Karpas-422 (cell line): ENCODE measurements around the gene LIMCH1. TPM values are rescaled to one million over a fixed set of nuclear protein-coding genes. Genes with fewer than 3 reads are reported as not detected.

Source experiments
- DNase-seq: peaks from one replicate; pipeline ENCODE4 v3.0.0-alpha.2; 2015
- H2AFZ ChIP-seq: fragments of 200-600 bp; sonication (generic); 2 replicates; pipeline ENCODE4 v1.6.1; 2014; ENCODE audit warnings: antibody characterized with exemption, low read length, mixed read lengths
- H3K27ac ChIP-seq: fragments of 200-600 bp; sonication (generic); 2 replicates; pipeline ENCODE4 v1.5.1; 2014; ENCODE audit warnings: mild to moderate bottlenecking, low read length, moderate library complexity
- H3K27me3 ChIP-seq: fragments of 200-600 bp; sonication (generic); 2 replicates; pipeline ENCODE4 v1.6.1; 2014; ENCODE audit warnings: low read length, mixed read lengths
- H3K36me3 ChIP-seq: fragments of 200-600 bp; sonication (generic); 2 replicates; pipeline ENCODE4 v1.6.1; 2014; ENCODE audit warnings: low read length, mixed read lengths; ENCODE audit not compliant: insufficient read depth
- H3K4me1 ChIP-seq: fragments of 200-600 bp; sonication (generic); 2 replicates; pipeline ENCODE4 v1.6.1; 2014; ENCODE audit warnings: mild to moderate bottlenecking, low read length, mixed read lengths
- H3K4me2 ChIP-seq: fragments of 200-600 bp; sonication (generic); 2 replicates; pipeline ENCODE4 v1.6.1; 2014; ENCODE audit warnings: low read length, low read depth, mild to moderate bottlenecking; ENCODE audit not compliant: poor library complexity, severe bottlenecking
- H3K4me3 ChIP-seq: fragments of 200-600 bp; sonication (generic); 2 replicates; pipeline ENCODE4 v1.5.1; 2014; ENCODE audit warnings: mild to moderate bottlenecking, antibody characterized with exemption, low read length, mixed read lengths
- H3K79me2 ChIP-seq: fragments of 200-600 bp; sonication (generic); 2 replicates; pipeline ENCODE4 v1.6.1; 2014; ENCODE audit warnings: mild to moderate bottlenecking, low read length, mixed read lengths
- H3K9ac ChIP-seq: fragments of 200-600 bp; sonication (generic); 2 replicates; pipeline ENCODE4 v1.6.0; 2014; ENCODE audit warnings: low read length
- H3K9me2 ChIP-seq: fragments of 200-600 bp; sonication (generic), shearing (Covaris generic); replicated peaks from 2 replicates; pipeline ENCODE4 v1.6.0; 2014; ENCODE audit warnings: mild to moderate bottlenecking, low read length, moderate library complexity; ENCODE audit not compliant: insufficient read depth
- H3K9me3 ChIP-seq: fragments of 300-700, 200-600 bp; sonication (generic); 2 replicates; pipeline ENCODE4 v1.6.1; 2014; ENCODE audit warnings: low read length, mixed read lengths
- H4K20me1 ChIP-seq: fragments of 200-600 bp; sonication (generic); 2 replicates; pipeline ENCODE4 v1.6.1; 2014; ENCODE audit warnings: mild to moderate bottlenecking, antibody characterized with exemption, low read length, low read depth; ENCODE audit not compliant: insufficient read depth
- total RNA-seq: library from RNA; depleted of rRNA; stranded (reverse); fragments of >200 nt; shearing (Covaris generic); gene quantifications from 2 replicates; pipeline ENCODE4 v1.2.3, GENCODE V29; 2014; ENCODE audit warnings: low replicate concordance

The LIMCH1 gene
- total RNA-seq, 1 experiment from 2014 or later: not detected

DNA sequence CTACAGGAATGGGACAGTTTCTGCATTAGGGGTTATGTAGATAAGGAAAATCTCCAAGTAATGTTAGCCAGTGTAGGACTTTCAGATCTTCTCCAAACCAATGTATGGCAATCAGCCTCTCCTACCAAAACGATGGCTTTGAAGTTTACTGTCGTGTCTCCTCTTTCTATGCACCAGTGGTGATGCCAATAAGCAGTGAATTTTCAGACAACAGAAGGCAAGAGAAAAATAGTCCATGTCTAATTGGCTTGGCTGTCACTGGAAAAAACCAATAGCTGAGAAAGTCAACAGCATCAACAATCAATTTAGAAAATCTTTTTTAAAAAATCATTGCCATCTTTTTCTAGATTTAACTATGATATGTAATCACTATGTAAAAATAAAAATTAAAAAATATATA, 35.0 kb downstream of the LIMCH1 start:
- Histone ChIP-seq H3K4me3 (no peak overlapping the region), H3K79me2 (no peaks in the 10 kb centered on the region), H2AFZ (no peak overlapping the region), H4K20me1 (no peaks in the 10 kb centered on the region), H3K27ac (no peak overlapping the region), H3K9me3 (no peaks in the 10 kb centered on the region), H3K4me1 (no peaks in the 10 kb centered on the region), H3K9ac (no peak overlapping the region), H3K9me2 (no peaks in the 10 kb centered on the region), H3K36me3 (no peaks in the 10 kb centered on the region), H3K4me2 (no peak overlapping the region), H3K27me3 (peaks cover 6% of the 10 kb centered on the region; the same call in 1 of the 2 replicates)
- no peak for DNase-seq

DNA sequence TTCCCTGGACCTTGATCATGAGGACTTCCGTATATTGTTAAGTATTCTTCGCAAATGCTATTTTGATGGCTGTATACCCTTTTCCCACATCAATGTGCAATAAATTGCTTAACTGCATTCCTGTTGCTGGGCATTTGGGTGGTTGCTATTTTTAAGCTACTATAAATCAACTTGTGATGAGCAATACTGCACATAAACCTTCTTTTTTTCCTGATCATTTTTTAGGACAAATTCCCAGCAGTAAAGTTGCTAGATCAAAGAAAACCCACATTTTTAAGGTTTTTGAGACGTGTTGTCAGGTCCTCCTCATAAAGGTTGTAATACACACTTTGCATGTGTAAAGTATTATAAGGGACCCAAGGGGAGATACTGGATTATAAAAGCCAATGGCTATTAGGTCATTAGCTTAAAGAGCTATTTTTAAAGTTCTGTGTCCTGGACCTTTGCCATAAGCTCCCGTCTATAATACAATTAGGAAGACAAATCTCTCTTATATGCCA, 35.6 kb downstream of the LIMCH1 start:
- Histone ChIP-seq H4K20me1 (no peaks in the 10 kb centered on the region), H3K9ac (no peak overlapping the region), H3K9me3 (no peaks in the 10 kb centered on the region), H3K79me2 (no peaks in the 10 kb centered on the region), H3K27ac (no peak overlapping the region), H2AFZ (no peak overlapping the region), H3K9me2 (no peaks in the 10 kb centered on the region), H3K4me3 (no peak overlapping the region), H3K4me2 (no peak overlapping the region), H3K36me3 (no peaks in the 10 kb centered on the region), H3K4me1 (no peaks in the 10 kb centered on the region), H3K27me3 (peaks cover 6% of the 10 kb centered on the region; the same call in 1 of the 2 replicates)
- no peak for DNase-seq

DNA sequence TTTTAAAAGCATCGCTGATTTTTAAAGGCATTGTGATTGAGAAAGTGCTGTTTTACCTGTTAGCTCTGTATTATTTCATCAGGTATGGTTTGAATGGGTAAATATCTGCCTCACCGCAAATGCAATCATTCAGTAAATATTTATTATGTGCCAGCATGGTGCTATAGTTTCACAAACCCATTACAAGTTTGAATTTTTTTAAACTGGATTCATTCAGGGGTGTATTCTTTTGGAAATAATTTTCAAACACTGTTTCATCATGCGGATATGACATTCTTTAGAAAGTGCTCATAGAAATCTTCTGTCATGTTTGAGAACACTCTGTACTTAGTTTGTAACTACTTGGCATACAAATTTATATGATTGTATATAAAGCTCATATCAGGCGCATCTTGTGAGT, 37.2 kb downstream of the LIMCH1 start:
- Histone ChIP-seq H3K9ac (no peak overlapping the region), H3K4me3 (no peak overlapping the region), H3K9me2 (no peaks in the 10 kb centered on the region), H3K27ac (no peak overlapping the region), H3K4me2 (no peak overlapping the region), H3K79me2 (no peaks in the 10 kb centered on the region), H3K4me1 (no peaks in the 10 kb centered on the region), H4K20me1 (no peaks in the 10 kb centered on the region), H3K9me3 (no peaks in the 10 kb centered on the region), H2AFZ (no peak overlapping the region), H3K27me3 (peaks cover 6% of the 10 kb centered on the region; the same call in 1 of the 2 replicates), H3K36me3 (no peaks in the 10 kb centered on the region)
- DNase-seq: no peak

DNA sequence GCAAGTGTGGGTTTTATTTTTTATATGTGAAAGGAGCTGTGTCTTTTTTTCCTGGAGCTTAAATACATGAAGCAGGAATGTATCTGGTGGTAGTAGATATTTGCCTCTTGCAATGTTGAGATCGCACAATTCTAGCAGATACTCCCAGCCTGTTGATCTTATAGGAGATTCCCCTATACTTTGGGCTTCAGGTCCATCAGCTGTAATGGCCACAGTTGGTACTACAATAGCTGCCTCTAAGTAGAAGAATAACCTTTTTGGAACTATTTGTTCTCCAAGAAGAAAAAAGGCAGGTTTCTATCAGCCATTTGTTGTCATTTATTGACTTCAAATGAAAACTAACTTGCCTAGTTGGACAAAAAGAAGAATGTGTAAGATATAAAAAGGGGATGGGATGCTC, 37.7 kb downstream of the LIMCH1 start:
- H3K27ac ChIP-seq: no peak overlapping the region

DNA sequence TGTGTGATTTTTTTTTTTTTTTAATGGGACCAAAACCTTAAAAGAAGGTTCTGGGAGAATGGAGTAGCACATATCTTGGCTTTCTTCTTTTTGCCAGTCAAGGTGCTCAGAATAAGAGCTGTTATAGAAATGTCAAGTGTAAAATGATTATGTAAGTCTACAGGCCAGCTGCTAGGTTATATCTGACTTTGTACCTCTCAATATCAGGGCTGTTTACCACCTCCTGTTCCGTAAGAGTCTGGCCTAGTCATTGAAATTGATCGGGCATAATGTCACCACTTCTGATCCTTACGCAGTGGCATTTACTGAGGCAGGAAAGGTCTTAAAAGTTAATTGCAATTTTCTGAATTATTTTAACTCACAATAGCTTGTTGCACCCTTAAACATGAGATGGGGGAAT, 41.1 kb downstream of the LIMCH1 start:
- no peak for DNase-seq
- Histone ChIP-seq H2AFZ (no peak overlapping the region), H3K9ac (no peak overlapping the region), H3K79me2 (no peaks in the 10 kb centered on the region), H3K27ac (no peak overlapping the region), H3K36me3 (no peaks in the 10 kb centered on the region), H3K27me3 (peaks cover 2% of the 10 kb centered on the region; the same call in 1 of the 2 replicates), H3K4me1 (no peaks in the 10 kb centered on the region), H3K9me2 (no peaks in the 10 kb centered on the region), H3K9me3 (no peaks in the 10 kb centered on the region), H4K20me1 (no peaks in the 10 kb centered on the region), H3K4me3 (no peak overlapping the region), H3K4me2 (no peak overlapping the region)

More for the DNA sequence above, 37.7 kb downstream of the LIMCH1 start:
- peaks cover 5% of the 10 kb centered on the region; the same call in 1 of the 2 replicates for H3K27me3 ChIP-seq
- H3K4me1 ChIP-seq: no peaks in the 10 kb centered on the region
- no peak overlapping the region for H3K4me2 ChIP-seq
- H4K20me1 ChIP-seq: no peaks in the 10 kb centered on the region
- H3K4me3 ChIP-seq: no peak overlapping the region
- H3K9me3 ChIP-seq: no peaks in the 10 kb centered on the region
- no peaks in the 10 kb centered on the region for H3K9me2 ChIP-seq
- DNase-seq: no peak
- no peaks in the 10 kb centered on the region for H3K79me2 ChIP-seq
- H3K9ac ChIP-seq: no peak overlapping the region
- H2AFZ ChIP-seq: no peak overlapping the region
- H3K36me3 ChIP-seq: no peaks in the 10 kb centered on the region

DNA sequence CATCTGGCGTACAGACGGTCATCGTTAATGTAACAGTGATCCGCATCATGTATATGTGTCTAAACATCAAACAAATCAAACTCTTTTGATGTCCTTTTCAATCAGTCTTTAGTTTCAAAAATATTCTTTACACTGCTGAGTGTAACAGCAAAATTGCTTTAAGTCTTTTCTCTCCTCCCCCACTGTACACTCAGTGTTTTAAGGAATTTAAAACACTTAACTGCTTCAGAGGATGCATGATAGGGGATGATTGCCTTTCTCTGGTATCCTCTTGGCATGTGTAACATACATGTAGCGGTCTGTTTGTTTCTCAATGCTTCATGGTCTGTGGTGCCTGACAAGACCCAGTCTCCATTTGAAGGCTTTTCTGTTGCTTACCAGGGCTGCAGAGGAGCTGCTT, 41.6 kb downstream of the LIMCH1 start:
- H3K4me2 ChIP-seq: no peak overlapping the region
- no peaks in the 10 kb centered on the region for H3K36me3 ChIP-seq
- no peak overlapping the region for H3K9ac ChIP-seq
- H3K4me1 ChIP-seq: no peaks in the 10 kb centered on the region
- H3K9me3 ChIP-seq: no peaks in the 10 kb centered on the region
- H3K9me2 ChIP-seq: no peaks in the 10 kb centered on the region
- no peak overlapping the region for H3K27ac ChIP-seq
- DNase-seq: no peak
- H4K20me1 ChIP-seq: no peaks in the 10 kb centered on the region
- H3K4me3 ChIP-seq: no peak overlapping the region
- peaks cover 2% of the 10 kb centered on the region; the same call in 1 of the 2 replicates for H3K27me3 ChIP-seq
- H3K79me2 ChIP-seq: no peaks in the 10 kb centered on the region
- no peak overlapping the region for H2AFZ ChIP-seq

DNA sequence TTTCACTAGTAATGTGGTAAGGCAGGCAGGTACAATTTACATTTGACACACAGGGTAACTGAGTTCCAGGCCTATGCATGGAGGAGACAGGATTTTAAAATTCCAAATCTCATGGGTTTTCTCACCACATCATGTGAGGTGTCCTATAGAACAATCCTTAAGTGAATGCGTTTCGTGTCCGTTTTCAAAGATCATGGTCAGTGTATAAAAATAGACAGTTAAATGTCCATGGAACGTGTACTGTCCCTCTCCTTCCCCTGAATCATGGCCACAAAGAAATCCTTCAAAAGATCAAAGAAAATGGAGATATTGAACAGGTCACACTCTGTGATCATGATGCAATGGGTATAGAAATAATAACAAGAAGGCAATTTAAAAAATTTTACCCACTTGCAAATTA, 42.0 kb downstream of the LIMCH1 start:
- Histone ChIP-seq H3K4me1 (no peaks in the 10 kb centered on the region), H3K27me3 (peaks cover under 1% of the 10 kb centered on the region; the same call in 1 of the 2 replicates), H3K36me3 (no peaks in the 10 kb centered on the region), H3K9me3 (no peaks in the 10 kb centered on the region), H3K4me3 (no peak overlapping the region), H3K9me2 (no peaks in the 10 kb centered on the region), H3K79me2 (no peaks in the 10 kb centered on the region), H3K27ac (no peak overlapping the region), H2AFZ (no peak overlapping the region), H3K4me2 (no peak overlapping the region), H4K20me1 (no peaks in the 10 kb centered on the region), H3K9ac (no peak overlapping the region)
- DNase-seq: no peak

DNA sequence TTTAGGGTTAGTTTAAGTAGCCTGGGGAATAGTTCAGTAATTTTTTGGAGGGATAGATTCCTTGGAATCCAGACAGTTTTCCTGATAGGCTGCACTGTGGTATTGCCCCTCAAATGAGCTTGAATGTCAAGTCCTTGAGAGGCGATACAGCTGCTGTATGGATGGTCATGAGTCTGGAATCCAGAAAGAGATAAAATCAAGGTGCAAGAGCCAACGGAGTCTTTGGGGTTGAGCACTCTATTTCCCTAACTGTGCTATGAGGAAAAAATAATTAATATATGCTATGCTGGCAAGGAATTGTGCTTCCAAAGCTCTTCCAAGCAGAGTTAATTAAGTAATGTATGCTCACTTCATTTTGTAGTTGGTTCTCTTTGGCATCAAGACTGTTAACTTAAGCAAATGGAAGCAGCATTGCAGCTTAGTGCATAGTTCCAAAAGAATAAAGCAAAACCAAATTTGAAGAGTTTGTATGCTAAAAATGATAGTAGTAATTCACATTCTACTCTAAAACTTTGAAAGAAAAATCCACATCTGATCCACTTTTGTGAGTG, 48.8 kb downstream of the LIMCH1 start:
- no peaks in the 10 kb centered on the region for H3K27me3 ChIP-seq
- no peak for DNase-seq
- no peaks in the 10 kb centered on the region for H3K4me1 ChIP-seq
- no peak overlapping the region for H3K9ac ChIP-seq
- no peak overlapping the region for H2AFZ ChIP-seq
- H3K27ac ChIP-seq: no peak overlapping the region
- H4K20me1 ChIP-seq: no peaks in the 10 kb centered on the region
- no peak overlapping the region for H3K4me3 ChIP-seq
- no peaks in the 10 kb centered on the region for H3K36me3 ChIP-seq
- no peak overlapping the region for H3K4me2 ChIP-seq
- no peaks in the 10 kb centered on the region for H3K79me2 ChIP-seq
- no peaks in the 10 kb centered on the region for H3K9me2 ChIP-seq
- no peaks in the 10 kb centered on the region for H3K9me3 ChIP-seq
